Measurements from ENCODE around the gene NUBP2.

DNA sequence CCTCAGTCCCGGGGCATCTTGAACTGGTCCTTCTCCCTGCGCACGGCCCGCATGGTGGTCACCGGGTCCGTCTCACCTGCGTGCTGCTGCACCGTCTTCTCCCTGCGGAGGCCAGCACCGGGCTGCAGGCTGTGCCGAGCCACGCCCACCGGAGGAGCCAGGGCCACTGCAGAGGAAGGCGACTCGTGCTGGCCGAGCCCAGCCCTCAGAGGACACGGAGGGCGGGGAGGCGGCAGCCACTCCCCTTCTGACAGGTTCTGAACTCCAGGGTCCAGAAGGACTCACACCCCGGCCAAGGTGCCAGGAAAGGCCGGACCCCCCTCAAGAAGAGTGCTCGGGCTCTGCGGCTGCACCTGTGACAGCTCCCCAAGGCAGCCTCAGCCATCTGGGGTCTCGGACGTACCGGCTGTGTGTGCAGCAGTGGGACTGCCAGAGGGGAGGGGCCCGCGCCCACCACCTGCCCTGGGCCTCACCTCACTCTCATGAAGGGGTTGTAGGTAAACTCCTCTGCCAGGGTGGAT is 26.6 kb downstream of the NUBP2 start:
- TF ChIP-seq, protein P1, sequence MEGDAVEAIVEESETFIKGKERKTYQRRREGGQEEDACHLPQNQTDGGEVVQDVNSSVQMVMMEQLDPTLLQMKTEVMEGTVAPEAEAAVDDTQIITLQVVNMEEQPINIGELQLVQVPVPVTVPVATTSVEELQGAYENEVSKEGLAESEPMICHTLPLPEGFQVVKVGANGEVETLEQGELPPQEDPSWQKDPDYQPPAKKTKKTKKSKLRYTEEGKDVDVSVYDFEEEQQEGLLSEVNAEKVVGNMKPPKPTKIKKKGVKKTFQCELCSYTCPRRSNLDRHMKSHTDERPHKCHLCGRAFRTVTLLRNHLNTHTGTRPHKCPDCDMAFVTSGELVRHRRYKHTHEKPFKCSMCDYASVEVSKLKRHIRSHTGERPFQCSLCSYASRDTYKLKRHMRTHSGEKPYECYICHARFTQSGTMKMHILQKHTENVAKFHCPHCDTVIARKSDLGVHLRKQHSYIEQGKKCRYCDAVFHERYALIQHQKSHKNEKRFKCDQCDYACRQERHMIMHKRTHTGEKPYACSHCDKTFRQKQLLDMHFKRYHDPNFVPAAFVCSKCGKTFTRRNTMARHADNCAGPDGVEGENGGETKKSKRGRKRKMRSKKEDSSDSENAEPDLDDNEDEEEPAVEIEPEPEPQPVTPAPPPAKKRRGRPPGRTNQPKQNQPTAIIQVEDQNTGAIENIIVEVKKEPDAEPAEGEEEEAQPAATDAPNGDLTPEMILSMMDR (IDR thresholded peaks at IDR 0.05), result no peak
- TF ChIP-seq POLR2A (IDR thresholded peaks at IDR 0.05) (no peak), POLR2AphosphoS5 (IDR thresholded peaks at IDR 0.05) (no peak), EP300 (IDR thresholded peaks at IDR 0.05) (no peak)

Measured in gastroesophageal sphincter (tissue), 3 donors.